Measurements from ENCODE around the gene CAT.

Gene CAT

GRCh38 chr11:34454308-34455032 lies 15.7 kb downstream of the CAT start:
- no peak for DNase-seq
- no peak for TF ChIP-seq CTCF (IDR thresholded peaks at IDR 0.05; ENCODE audit: low read depth, low read length)
- H3K9me3 ChIP-seq (ENCODE audit: severe bottlenecking) = no peaks in the 10 kb centered on the region
- H3K36me3 ChIP-seq = peaks cover 60% of the 10 kb centered on the region
- no peak overlapping the region for H3K4me3 ChIP-seq (ENCODE audit: low read depth, low read length)
- no peak overlapping the region for H3K27ac ChIP-seq
- no peaks in the 10 kb centered on the region for H3K27me3 ChIP-seq (ENCODE audit: insufficient read depth, low read depth, severe bottlenecking)

- no peak for DNase-seq
- Histone ChIP-seq H3K36me3 (peaks cover 46% of the 10 kb centered on the region), H3K4me3 (ENCODE audit: low read depth, low read length) (no peak overlapping the region), H3K27ac (no peak overlapping the region), H3K27me3 (ENCODE audit: insufficient read depth, low read depth, severe bottlenecking) (no peaks in the 10 kb centered on the region), H3K9me3 (ENCODE audit: severe bottlenecking) (no peaks in the 10 kb centered on the region)
- TF ChIP-seq CTCF (IDR thresholded peaks at IDR 0.05; ENCODE audit: low read depth, low read length) = no peak
Measured at GRCh38 chr11:34457607-34458006, 18.9 kb downstream of the CAT start.

GRCh38 chr11:34458525-34458924 lies 19.8 kb downstream of the CAT start:
- H3K27ac ChIP-seq = no peak overlapping the region
- no peaks in the 10 kb centered on the region for H3K27me3 ChIP-seq (ENCODE audit: insufficient read depth, low read depth, severe bottlenecking)
- no peaks in the 10 kb centered on the region for H3K9me3 ChIP-seq (ENCODE audit: severe bottlenecking)
- peaks cover 50% of the 10 kb centered on the region for H3K36me3 ChIP-seq
- TF ChIP-seq CTCF (IDR thresholded peaks at IDR 0.05; ENCODE audit: low read depth, low read length) = no peak
- no peak overlapping the region for H3K4me3 ChIP-seq (ENCODE audit: low read depth, low read length)
- no peak for DNase-seq

GRCh38 chr11:34459507-34460162 lies 20.9 kb downstream of the CAT start:
- H3K9me3 ChIP-seq (ENCODE audit: severe bottlenecking) = no peaks in the 10 kb centered on the region
- H3K27me3 ChIP-seq (ENCODE audit: insufficient read depth, low read depth, severe bottlenecking) = no peaks in the 10 kb centered on the region
- H3K4me3 ChIP-seq (ENCODE audit: low read depth, low read length) = no peak overlapping the region
- no peak for TF ChIP-seq CTCF (IDR thresholded peaks at IDR 0.05; ENCODE audit: low read depth, low read length)
- no peak overlapping the region for H3K27ac ChIP-seq
- peaks cover 42% of the 10 kb centered on the region for H3K36me3 ChIP-seq
- DNase-seq = no peak

GRCh38 chr11:34460278-34460677 lies 21.5 kb downstream of the CAT start:
- no peak overlapping the region for H3K27ac ChIP-seq
- H3K27me3 ChIP-seq (ENCODE audit: insufficient read depth, low read depth, severe bottlenecking) = no peaks in the 10 kb centered on the region
- peaks cover 43% of the 10 kb centered on the region for H3K36me3 ChIP-seq
- no peak for TF ChIP-seq CTCF (IDR thresholded peaks at IDR 0.05; ENCODE audit: low read depth, low read length)
- H3K4me3 ChIP-seq (ENCODE audit: low read depth, low read length) = no peak overlapping the region
- DNase-seq = no peak
- H3K9me3 ChIP-seq (ENCODE audit: severe bottlenecking) = peaks cover under 1% of the 10 kb centered on the region
